Fibroblast of lung (primary cell): ENCODE data around the gene KCND2. TPM values are rescaled to one million over a fixed set of nuclear protein-coding genes. Genes with fewer than 3 reads are reported as not detected.
A peak's percentile ranks its signal among the peaks of the same experiment; 100 is the strongest.

ENCODE experiments used
- DNase-seq, 2 donors: peaks; one replicate each; pipeline versions ENCODE4 v3.0.0 to v3.0.0-alpha.2; 2010; ENCODE audit warnings: low read depth in 2 of 2
- H2AFZ ChIP-seq: 2 replicates; pipeline ENCODE4 v1.5.1; 2012; ENCODE audit warnings: low read length, control low read depth, inconsistent platforms
- H3K27ac ChIP-seq: 2 replicates; pipeline ENCODE4 v1.5.1; 2011; ENCODE audit warnings: low read length, control low read depth; ENCODE audit not compliant: insufficient read depth
- H3K27me3 ChIP-seq: 2 replicates; pipeline ENCODE4 v1.5.1; 2011; ENCODE audit warnings: mild to moderate bottlenecking, low read length; ENCODE audit not compliant: control insufficient read depth, insufficient read depth
- H3K36me3 ChIP-seq: 2 replicates; pipeline ENCODE4 v1.5.1; 2011; ENCODE audit warnings: low read length; ENCODE audit not compliant: control insufficient read depth, insufficient read depth
- H3K4me1 ChIP-seq: 2 replicates; pipeline ENCODE4 v1.5.1; 2011; ENCODE audit warnings: low read length; ENCODE audit not compliant: control insufficient read depth, insufficient read depth; ENCODE audit errors: extremely low read depth
- H3K4me2 ChIP-seq: 2 replicates; pipeline ENCODE4 v1.5.1; 2011; ENCODE audit warnings: low read length, control low read depth; ENCODE audit not compliant: insufficient read depth; ENCODE audit errors: extremely low read depth
- H3K4me3 ChIP-seq, 4 experiments: fragments of 200-600 bp in 1 of 4; sonication (generic) in 1 of 4; replicated peaks in 1 of 4; 2 replicates each; pipeline ENCODE4 v1.5.1; 2011 to 2016; ENCODE audit warnings: low read length in 4 of 4, low read depth in 3 of 4, mild to moderate bottlenecking in 3 of 4, control low read depth in 2 of 4, inconsistent platforms in 1 of 4, mixed read lengths in 1 of 4; ENCODE audit not compliant: insufficient read depth in 1 of 4; ENCODE audit errors: control extremely low read depth in 1 of 4
- H3K79me2 ChIP-seq: 2 replicates; pipeline ENCODE4 v1.5.1; 2012; ENCODE audit warnings: mild to moderate bottlenecking, low read length, inconsistent platforms; ENCODE audit not compliant: control insufficient read depth, insufficient read depth
- H3K9ac ChIP-seq: 2 replicates; pipeline ENCODE4 v1.5.1; 2011; ENCODE audit warnings: mild to moderate bottlenecking, low read length, control low read depth; ENCODE audit not compliant: insufficient read depth
- H3K9me3 ChIP-seq: 2 replicates; pipeline ENCODE4 v1.5.1; 2012; ENCODE audit warnings: low read depth, low read length; ENCODE audit not compliant: control insufficient read depth, insufficient read depth
- H4K20me1 ChIP-seq: 2 replicates; pipeline ENCODE4 v1.5.1; 2011; ENCODE audit warnings: low read length; ENCODE audit not compliant: control insufficient read depth, insufficient read depth; ENCODE audit errors: extremely low read depth
- EZH2 ChIP-seq: IDR thresholded peaks from 2 replicates; pipeline ENCODE4 v1.5.1; 2012; ENCODE audit warnings: low read length, control low read depth, mild to moderate bottlenecking; ENCODE audit errors: missing control alignments
- polyA plus RNA-seq, 2 donors: library from polyadenylated mRNA; depleted of rRNA in 1 of 2; stranded (reverse) in 1 of 2; unstranded in 1 of 2; fragments of >200 nt; gene quantifications; 2 replicates each; pipeline ENCODE4 v1.2.1, GENCODE V29; 2011 to 2012; ENCODE audit warnings: missing spikeins in 1 of 2
- total RNA-seq: library from RNA; depleted of rRNA; stranded (reverse); fragments of >200 nt; gene quantifications from 2 replicates; pipeline ENCODE4 v1.2.1, GENCODE V29; 2014
- TF ChIP-seq, protein P1 (sequence below), 2 donors: IDR thresholded peaks in 1 of 2; conservative IDR thresholded peaks in 1 of 2; 1 replicate in 1 of 2; 2 replicates in 1 of 2; pipeline ENCODE4 v1.5.1; 2011 to 2012; ENCODE audit warnings: low read length in 2 of 2, control low read depth in 1 of 2, inconsistent platforms in 1 of 2, low read depth in 1 of 2, mild to moderate bottlenecking in 1 of 2

Gene KCND2
- total and polyA plus RNA-seq, 2 donors (not counting 1 experiment from before 2014, with no cell fraction given), result 2.1 to 6.1 TPM

DNA sequence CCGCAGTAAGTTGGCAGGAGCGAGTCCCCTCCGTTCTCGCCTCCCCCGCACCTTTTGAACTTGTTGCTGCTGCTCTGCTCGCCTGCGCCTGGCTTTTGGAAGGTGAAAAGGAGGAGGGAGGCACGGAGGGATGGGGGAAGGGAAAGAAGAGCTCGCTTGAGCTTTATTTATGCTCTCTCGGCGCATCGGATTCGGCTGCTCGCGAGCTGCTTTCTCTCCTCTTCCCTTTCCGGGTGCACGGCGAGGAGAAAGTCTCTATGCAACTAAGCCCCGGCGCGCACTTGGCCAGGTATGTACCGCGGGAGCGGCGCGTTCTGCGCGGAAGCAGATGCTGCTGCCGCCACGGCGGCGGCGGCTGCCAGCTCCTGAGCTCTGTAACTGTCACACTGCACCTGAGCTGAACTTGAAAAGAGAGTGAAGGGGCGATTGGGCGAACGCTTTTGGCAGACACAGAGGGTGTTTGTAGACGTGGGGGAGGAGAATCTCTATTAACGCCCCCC lies 551 bp downstream of the KCND2 start:
- H4K20me1 ChIP-seq, result no peaks in the 10 kb centered on the region
- no peaks in the 10 kb centered on the region for H3K4me1 ChIP-seq
- TF ChIP-seq, protein P1, sequence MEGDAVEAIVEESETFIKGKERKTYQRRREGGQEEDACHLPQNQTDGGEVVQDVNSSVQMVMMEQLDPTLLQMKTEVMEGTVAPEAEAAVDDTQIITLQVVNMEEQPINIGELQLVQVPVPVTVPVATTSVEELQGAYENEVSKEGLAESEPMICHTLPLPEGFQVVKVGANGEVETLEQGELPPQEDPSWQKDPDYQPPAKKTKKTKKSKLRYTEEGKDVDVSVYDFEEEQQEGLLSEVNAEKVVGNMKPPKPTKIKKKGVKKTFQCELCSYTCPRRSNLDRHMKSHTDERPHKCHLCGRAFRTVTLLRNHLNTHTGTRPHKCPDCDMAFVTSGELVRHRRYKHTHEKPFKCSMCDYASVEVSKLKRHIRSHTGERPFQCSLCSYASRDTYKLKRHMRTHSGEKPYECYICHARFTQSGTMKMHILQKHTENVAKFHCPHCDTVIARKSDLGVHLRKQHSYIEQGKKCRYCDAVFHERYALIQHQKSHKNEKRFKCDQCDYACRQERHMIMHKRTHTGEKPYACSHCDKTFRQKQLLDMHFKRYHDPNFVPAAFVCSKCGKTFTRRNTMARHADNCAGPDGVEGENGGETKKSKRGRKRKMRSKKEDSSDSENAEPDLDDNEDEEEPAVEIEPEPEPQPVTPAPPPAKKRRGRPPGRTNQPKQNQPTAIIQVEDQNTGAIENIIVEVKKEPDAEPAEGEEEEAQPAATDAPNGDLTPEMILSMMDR (conservative IDR thresholded peaks at IDR 0.05 in 1 of 2, IDR thresholded peaks at IDR 0.05 in 1 of 2; ENCODE audit: low read depth in 1 of 2, low read length in 2 of 2), result no peak
- TF ChIP-seq EZH2, result no peak
- no peaks in the 10 kb centered on the region for H3K9me3 ChIP-seq
- H3K27me3 ChIP-seq, result peaks cover 4% of the 10 kb centered on the region
- peak overlapping the region; percentile 77 for H2AFZ ChIP-seq
- peak overlapping the region; percentile 90 for H3K4me2 ChIP-seq
- H3K4me3 ChIP-seq, result peak overlapping the region; percentile 37 to 69 (median 56)
- H3K36me3 ChIP-seq, result no peaks in the 10 kb centered on the region
- H3K79me2 ChIP-seq, result no peaks in the 10 kb centered on the region
- H3K27ac ChIP-seq, result no peak overlapping the region
- DNase-seq, result peak; percentile 22 to 28
- peak overlapping the region; percentile 42 for H3K9ac ChIP-seq

DNA sequence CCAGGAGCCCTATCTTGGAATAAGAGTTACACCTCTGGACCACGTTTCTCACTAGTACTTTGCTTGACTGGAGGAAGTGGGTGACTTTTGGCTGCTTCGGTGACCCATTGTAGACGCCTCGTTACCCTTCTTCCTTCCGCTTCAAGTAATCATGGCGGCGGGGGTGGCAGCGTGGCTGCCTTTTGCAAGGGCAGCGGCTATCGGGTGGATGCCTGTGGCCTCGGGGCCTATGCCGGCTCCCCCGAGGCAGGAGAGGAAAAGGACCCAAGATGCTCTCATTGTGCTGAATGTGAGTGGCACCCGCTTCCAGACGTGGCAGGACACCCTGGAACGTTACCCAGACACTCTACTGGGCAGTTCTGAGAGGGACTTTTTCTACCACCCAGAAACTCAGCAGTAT lies 1.5 kb downstream of the KCND2 start:
- TF ChIP-seq, protein P1 (conservative IDR thresholded peaks at IDR 0.05 in 1 of 2, IDR thresholded peaks at IDR 0.05 in 1 of 2; ENCODE audit: low read depth in 1 of 2, low read length in 2 of 2), result no peak
- no peak overlapping the region for H3K9ac ChIP-seq
- DNase-seq, result no peak
- H4K20me1 ChIP-seq, result no peaks in the 10 kb centered on the region
- no peak overlapping the region for H2AFZ ChIP-seq
- H3K4me3 ChIP-seq, result no peak overlapping the region
- no peaks in the 10 kb centered on the region for H3K9me3 ChIP-seq
- no peak overlapping the region for H3K27ac ChIP-seq
- no peaks in the 10 kb centered on the region for H3K36me3 ChIP-seq
- H3K79me2 ChIP-seq, result no peaks in the 10 kb centered on the region
- peaks cover 4% of the 10 kb centered on the region for H3K27me3 ChIP-seq
- H3K4me2 ChIP-seq, result no peak overlapping the region
- no peaks in the 10 kb centered on the region for H3K4me1 ChIP-seq

DNA sequence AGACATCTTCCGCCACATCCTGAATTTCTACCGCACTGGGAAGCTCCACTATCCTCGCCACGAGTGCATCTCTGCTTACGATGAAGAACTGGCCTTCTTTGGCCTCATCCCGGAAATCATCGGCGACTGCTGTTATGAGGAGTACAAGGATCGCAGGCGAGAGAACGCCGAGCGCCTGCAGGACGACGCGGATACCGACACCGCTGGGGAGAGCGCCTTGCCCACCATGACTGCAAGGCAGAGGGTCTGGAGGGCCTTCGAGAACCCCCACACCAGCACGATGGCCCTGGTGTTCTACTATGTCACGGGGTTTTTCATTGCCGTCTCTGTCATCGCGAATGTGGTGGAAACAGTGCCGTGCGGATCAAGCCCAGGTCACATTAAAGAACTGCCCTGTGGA lies 1.9 kb downstream of the KCND2 start:
- Histone ChIP-seq H2AFZ (no peak overlapping the region), H4K20me1 (no peaks in the 10 kb centered on the region), H3K9ac (no peak overlapping the region), H3K4me2 (no peak overlapping the region), H3K36me3 (no peaks in the 10 kb centered on the region), H3K27me3 (peaks cover 4% of the 10 kb centered on the region), H3K9me3 (no peaks in the 10 kb centered on the region), H3K4me1 (no peaks in the 10 kb centered on the region), H3K79me2 (no peaks in the 10 kb centered on the region), H3K4me3 (no peak overlapping the region), H3K27ac (no peak overlapping the region)
- no peak for TF ChIP-seq EZH2
- TF ChIP-seq, protein P1 (conservative IDR thresholded peaks at IDR 0.05 in 1 of 2, IDR thresholded peaks at IDR 0.05 in 1 of 2; ENCODE audit: low read depth in 1 of 2, low read length in 2 of 2), result no peak
- DNase-seq, result no peak
